Endothelial cell of umbilical vein (primary cell): ENCODE measurements around the gene TNFAIP8L1. TPM values are rescaled to one million over a fixed set of nuclear protein-coding genes. Genes with fewer than 3 reads are reported as not detected.

ENCODE experiments used
- BruUV-seq: library from RNA; stranded (reverse); fragments of 400-500 nt; replicated peaks from 2 replicates; lab custom pipeline; 2021; lab: Mats Ljungman, UMichigan
- CTCF ChIA-PET: fragments of 300-600, 350-600 bp; sonication (Branson Sonifier 250); formaldehyde crosslinking; loops from one replicate; lab custom pipeline; 2021; ENCODE audit warnings: antibody characterized with exemption, inconsistent platforms; lab: Charles Lee
- POLR2A ChIA-PET: fragments of 300-600, 350-600 bp; sonication (Branson Sonifier 250); formaldehyde crosslinking; loops from one replicate; lab custom pipeline; 2021; ENCODE audit warnings: antibody characterized with exemption, inconsistent platforms; lab: Charles Lee
- DNase-seq: peaks from one replicate; pipeline ENCODE4 v3.0.0-alpha.2; 2011; ENCODE audit warnings: low read depth, low spot score
- FAIRE-seq: peaks from 2 replicates; lab custom pipeline; 2011; peaks lifted over from hg19 to GRCh38; lab: Jason Lieb, UNC
- H2AFZ ChIP-seq: 2 replicates; pipeline ENCODE4 v1.6.0; 2012; ENCODE audit warnings: low read depth, low read length, control low read depth, inconsistent platforms
- H3K27ac ChIP-seq: 2 replicates; pipeline ENCODE4 v1.5.1; 2011; ENCODE audit warnings: low read depth, mild to moderate bottlenecking, control low read depth, low read length, moderate library complexity; ENCODE audit not compliant: insufficient read depth
- H3K27me3 ChIP-seq, 2 experiments: 2 replicates each; pipeline versions ENCODE4 v1.6.0 to v1.6.1; 2011; ENCODE audit warnings: low read length in 2 of 2, mixed read lengths in 1 of 2; ENCODE audit not compliant: control insufficient read depth in 2 of 2, insufficient read depth in 2 of 2
- H3K36me3 ChIP-seq, 2 experiments: 2 replicates in 1 of 2; 3 replicates in 1 of 2; pipeline ENCODE4 v1.5.1; 2011; ENCODE audit warnings: low read length in 2 of 2, mild to moderate bottlenecking in 1 of 2, moderate library complexity in 1 of 2; ENCODE audit not compliant: control insufficient read depth in 2 of 2, insufficient read depth in 2 of 2; ENCODE audit errors: extremely low read depth in 1 of 2
- H3K4me1 ChIP-seq: 3 replicates; pipeline ENCODE4 v1.5.1; 2011; ENCODE audit warnings: mild to moderate bottlenecking, low read length; ENCODE audit not compliant: control insufficient read depth, insufficient read depth; ENCODE audit errors: extremely low read depth
- H3K4me2 ChIP-seq: 2 replicates; pipeline ENCODE4 v1.6.1; 2011; ENCODE audit warnings: low read length, control low read depth, mixed read lengths; ENCODE audit not compliant: insufficient read depth
- H3K4me3 ChIP-seq, 3 experiments: fragments of 200-600 bp in 1 of 3; sonication (generic), shearing (Covaris generic) in 1 of 3; replicated peaks in 1 of 3; 2 replicates each; pipeline ENCODE4 v1.5.1; 2011 to 2016; ENCODE audit warnings: control low read depth in 3 of 3, low read length in 3 of 3, mild to moderate bottlenecking in 2 of 3, inconsistent platforms in 1 of 3, low read depth in 1 of 3, moderate library complexity in 1 of 3; ENCODE audit not compliant: insufficient read depth in 1 of 3
- H3K79me2 ChIP-seq: 2 replicates; pipeline ENCODE4 v1.6.0; 2012; ENCODE audit warnings: low read length, inconsistent platforms; ENCODE audit not compliant: control insufficient read depth, insufficient read depth
- H3K9ac ChIP-seq: replicated peaks from 2 replicates; pipeline ENCODE3; 2011; ENCODE audit warnings: low read length, control low read depth; ENCODE audit not compliant: insufficient read depth; ENCODE audit errors: extremely low read depth
- H3K9me1 ChIP-seq: replicated peaks from 3 replicates; pipeline ENCODE4 v1.6.0; 2011; ENCODE audit warnings: mild to moderate bottlenecking, low read length; ENCODE audit not compliant: control insufficient read depth, insufficient read depth; ENCODE audit errors: extremely low read depth
- H3K9me3 ChIP-seq: replicated peaks from 2 replicates; pipeline ENCODE4 v1.5.1; 2012; ENCODE audit warnings: low read length, inconsistent platforms; ENCODE audit not compliant: control insufficient read depth, insufficient read depth
- H4K20me1 ChIP-seq: replicated peaks from 2 replicates; pipeline ENCODE3; 2011; ENCODE audit warnings: mild to moderate bottlenecking, low read length; ENCODE audit not compliant: control insufficient read depth, insufficient read depth; ENCODE audit errors: extremely low read depth
- MYC ChIP-seq: IDR thresholded peaks from one replicate; pipeline ENCODE4 v1.6.1; 2011; ENCODE audit warnings: mild to moderate bottlenecking, low read depth, low read length
- POLR2A ChIP-seq: IDR thresholded peaks from 2 replicates; pipeline ENCODE4 v1.6.1; 2012; ENCODE audit warnings: low read depth, mild to moderate bottlenecking, control low read depth, low read length
- dilution Hi-C: fragments of 300-500 bp; cut with MboI; formaldehyde crosslinking; loops from one replicate; pipeline ENCODE4 v1.15.0; 2019; ENCODE audit warnings: low sequenced_read_pairs; ENCODE audit not compliant: extremely low pct_ligation_motif_present
- intact Hi-C: fragments of 100-400 bp; cut with micrococcal nuclease; formaldehyde crosslinking; loops from one replicate; pipeline ENCODE4 v1.10.0; 2022
- polyA plus RNA-seq, 4 experiments: library from polyadenylated mRNA; depleted of rRNA in 3 of 4; stranded (reverse) in 3 of 4; unstranded in 1 of 4; fragments of >200 nt; gene quantifications; 2 replicates each; pipeline versions ENCODE4 v1.2.1 to v1.2.3, GENCODE V29; 2011 to 2012; ENCODE audit warnings: missing spikeins in 1 of 4
- total RNA-seq: library from RNA; stranded (reverse); gene quantifications from 2 replicates; pipeline ENCODE4 v1.2.3, GENCODE V29; 2021
- TF ChIP-seq, protein P1 (sequence below): IDR thresholded peaks from 2 replicates; pipeline ENCODE4 v1.6.1; 2011; ENCODE audit not compliant: insufficient read depth, insufficient read length
- TF ChIP-seq, protein P2 (sequence below), 2 donors: IDR thresholded peaks; 1 replicate in 1 of 2; 2 replicates in 1 of 2; pipeline ENCODE4 v1.5.1; 2011; ENCODE audit warnings: low read length in 2 of 2, mild to moderate bottlenecking in 2 of 2, moderate library complexity in 2 of 2, control low read depth in 1 of 2, inconsistent platforms in 1 of 2, low read depth in 1 of 2; ENCODE audit not compliant: insufficient read depth in 1 of 2; ENCODE audit errors: extremely low read depth in 1 of 2

Gene TNFAIP8L1
- total and polyA plus RNA-seq, 2 donors (not counting 3 experiments of a cell fraction or from before 2014, with no cell fraction given) = 40.0 to 56.1 TPM

DNA sequence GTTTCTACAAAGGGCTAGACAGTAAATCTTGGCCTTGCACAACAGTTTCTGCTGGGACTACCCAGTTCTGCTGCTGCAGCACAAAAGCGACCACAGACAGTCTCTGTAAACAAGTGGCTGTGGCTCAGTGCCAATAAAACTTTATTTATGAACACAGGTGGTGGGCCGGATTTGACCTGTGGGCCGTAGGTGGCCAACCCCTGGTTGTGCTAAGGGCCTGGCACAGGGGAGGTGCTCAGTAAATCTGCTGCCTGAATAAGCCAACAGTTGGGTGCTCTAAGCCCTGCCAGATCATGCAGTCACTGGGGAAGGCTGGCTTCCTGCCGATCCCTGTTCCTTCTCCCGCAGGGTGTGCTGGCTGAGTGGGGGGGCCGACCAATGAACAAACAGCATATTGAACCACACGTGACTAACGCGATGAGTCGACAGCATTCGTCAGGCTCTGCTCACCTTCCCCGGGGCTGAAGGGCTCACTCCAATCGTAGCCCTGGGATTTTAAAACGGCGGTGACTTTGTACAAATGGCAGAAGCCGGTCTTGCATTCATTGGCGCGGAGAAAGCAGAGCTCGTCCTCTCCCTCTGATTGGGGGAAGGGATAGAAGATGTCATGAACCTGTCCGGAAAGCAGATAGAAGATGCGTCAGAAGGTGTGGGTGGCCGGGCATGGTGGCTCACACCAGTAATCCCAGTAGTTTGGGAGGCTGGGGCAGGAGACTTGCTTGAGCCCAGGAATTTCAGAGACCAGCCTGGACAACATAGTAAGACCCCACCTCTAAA lies 55.1 kb downstream of the TNFAIP8L1 start:
- CTCF ChIA-PET = interaction anchor here (1.4 to 1.8 kb wide), 2 partner anchors 97 kb away, joined by 4 to 5 read pairs; partner anchors contain the start of gene FEM1A
- Histone ChIP-seq H3K36me3 (peaks cover 11 to 58% of the 10 kb centered on the region in 2 experiments), H3K4me2 (no peak overlapping the region), H3K4me1 (peaks cover 9% of the 10 kb centered on the region), H3K9me1 (no peaks in the 10 kb centered on the region), H3K9ac (no peak overlapping the region), H3K27ac (peak overlapping the region; percentile 45), H3K4me3 (no peak overlapping the region), H2AFZ (no peak overlapping the region), H3K27me3 (no peaks in the 10 kb centered on the region), H3K79me2 (no peaks in the 10 kb centered on the region), H3K9me3 (no peaks in the 10 kb centered on the region), H4K20me1 (no peaks in the 10 kb centered on the region)
- TF ChIP-seq, protein P1, sequence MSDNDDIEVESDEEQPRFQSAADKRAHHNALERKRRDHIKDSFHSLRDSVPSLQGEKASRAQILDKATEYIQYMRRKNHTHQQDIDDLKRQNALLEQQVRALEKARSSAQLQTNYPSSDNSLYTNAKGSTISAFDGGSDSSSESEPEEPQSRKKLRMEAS = peak; percentile 71
- no peak for TF ChIP-seq MYC
- TF ChIP-seq POLR2A = peak; percentile 31
- TF ChIP-seq, protein P2, sequence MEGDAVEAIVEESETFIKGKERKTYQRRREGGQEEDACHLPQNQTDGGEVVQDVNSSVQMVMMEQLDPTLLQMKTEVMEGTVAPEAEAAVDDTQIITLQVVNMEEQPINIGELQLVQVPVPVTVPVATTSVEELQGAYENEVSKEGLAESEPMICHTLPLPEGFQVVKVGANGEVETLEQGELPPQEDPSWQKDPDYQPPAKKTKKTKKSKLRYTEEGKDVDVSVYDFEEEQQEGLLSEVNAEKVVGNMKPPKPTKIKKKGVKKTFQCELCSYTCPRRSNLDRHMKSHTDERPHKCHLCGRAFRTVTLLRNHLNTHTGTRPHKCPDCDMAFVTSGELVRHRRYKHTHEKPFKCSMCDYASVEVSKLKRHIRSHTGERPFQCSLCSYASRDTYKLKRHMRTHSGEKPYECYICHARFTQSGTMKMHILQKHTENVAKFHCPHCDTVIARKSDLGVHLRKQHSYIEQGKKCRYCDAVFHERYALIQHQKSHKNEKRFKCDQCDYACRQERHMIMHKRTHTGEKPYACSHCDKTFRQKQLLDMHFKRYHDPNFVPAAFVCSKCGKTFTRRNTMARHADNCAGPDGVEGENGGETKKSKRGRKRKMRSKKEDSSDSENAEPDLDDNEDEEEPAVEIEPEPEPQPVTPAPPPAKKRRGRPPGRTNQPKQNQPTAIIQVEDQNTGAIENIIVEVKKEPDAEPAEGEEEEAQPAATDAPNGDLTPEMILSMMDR (IDR thresholded peaks at IDR 0.05; ENCODE audit: extremely low read depth in 1 of 2, insufficient read depth in 1 of 2, low read depth in 1 of 2, low read length in 2 of 2) = no peak
- intact Hi-C loops = no loop called here
- POLR2A ChIA-PET = no interaction called here
- dilution Hi-C loops = no loop called here
- FAIRE-seq (peak; percentile 95), DNase-seq (peak; percentile 78)
- TSS peak; percentile 15 for BruUV-seq
